Right atrium auricular region (tissue), 2 donors: Measurements from ENCODE around the gene SOHLH1. TPM values are rescaled to one million over a fixed set of nuclear protein-coding genes. Genes with fewer than 3 reads are reported as not detected.

ENCODE experiments used
- DNase-seq: peaks from one replicate; pipeline ENCODE4 v3.0.0-alpha.2; 2019; ENCODE audit warnings: low spot score
- H3K27ac ChIP-seq, 2 donors: fragments of 200-600 bp; sonication (generic); 1 replicate in 1 of 2; 2 replicates in 1 of 2; pipeline ENCODE4 v1.5.1; 2016 to 2019
- H3K27me3 ChIP-seq, 2 donors: fragments of 200-600 bp; sonication (generic); one replicate each; pipeline versions ENCODE4 v1.5.1 to v1.6.0; 2017 to 2019
- H3K36me3 ChIP-seq: fragments of 200-600 bp; sonication (generic); one replicate; pipeline ENCODE4 v1.5.1; 2016
- H3K4me1 ChIP-seq, 2 donors: fragments of 200-600 bp; sonication (generic); one replicate each; pipeline versions ENCODE4 v1.5.1 to v1.6.0; 2017 to 2019
- H3K4me3 ChIP-seq, 2 donors: fragments of 200-600 bp; sonication (generic); 1 replicate in 1 of 2; 2 replicates in 1 of 2; pipeline ENCODE4 v1.5.1; 2017 to 2019; ENCODE audit warnings: mild to moderate bottlenecking in 1 of 2, moderate library complexity in 1 of 2
- H3K9me3 ChIP-seq, 2 donors: fragments of 200-600 bp; sonication (generic); one replicate each; pipeline ENCODE4 v1.5.1; 2019
- total RNA-seq, 2 donors: library from RNA; depleted of rRNA; stranded (reverse); fragments of >200 nt; gene quantifications; one replicate each; pipeline ENCODE4 v1.1.0, GENCODE V29; 2016
- TF ChIP-seq, protein P1 (sequence below), 2 donors: fragments of 200-600 bp; sonication (generic); IDR thresholded peaks; one replicate each; pipeline ENCODE4 v1.5.1; 2019; ENCODE audit warnings: antibody characterized with exemption in 2 of 2

SOHLH1 gene, protein sequence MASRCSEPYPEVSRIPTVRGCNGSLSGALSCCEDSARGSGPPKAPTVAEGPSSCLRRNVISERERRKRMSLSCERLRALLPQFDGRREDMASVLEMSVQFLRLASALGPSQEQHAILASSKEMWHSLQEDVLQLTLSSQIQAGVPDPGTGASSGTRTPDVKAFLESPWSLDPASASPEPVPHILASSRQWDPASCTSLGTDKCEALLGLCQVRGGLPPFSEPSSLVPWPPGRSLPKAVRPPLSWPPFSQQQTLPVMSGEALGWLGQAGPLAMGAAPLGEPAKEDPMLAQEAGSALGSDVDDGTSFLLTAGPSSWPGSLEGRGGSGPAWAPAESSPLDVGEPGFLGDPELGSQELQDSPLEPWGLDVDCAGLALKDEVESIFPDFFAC
- not detected for total RNA-seq

DNA sequence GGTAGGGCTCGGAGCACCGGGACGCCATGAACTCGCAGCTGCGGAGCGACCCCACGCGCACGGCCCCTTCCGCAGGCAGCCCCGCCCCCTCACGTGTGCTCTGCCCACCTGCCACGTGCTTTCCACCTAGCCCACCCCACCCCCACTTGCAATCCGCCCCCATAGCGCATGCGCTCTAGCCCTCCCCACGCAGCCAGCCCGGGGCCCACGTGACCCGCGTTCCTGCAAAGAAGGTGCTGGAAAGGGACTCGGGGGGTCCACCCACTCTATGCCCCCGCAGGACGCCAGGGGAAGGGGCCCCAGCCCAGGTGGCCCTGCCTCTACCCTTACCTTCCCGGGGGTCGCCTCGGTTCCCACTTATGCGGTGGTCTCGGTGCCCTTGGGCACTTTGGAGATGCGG lies at the start of gene SOHLH1:
Gene SOHLH1, minus strand, starts transcription at position 42 of the 400 bp plus-strand sequence. Its CDS starts 14 bp downstream, at position 28.
- Histone ChIP-seq H3K36me3 (no peaks in the 10 kb centered on the region), H3K27ac (no peak within 1 kb of the TSS), H3K27me3 (no peaks in the 10 kb centered on the region), H3K4me3 (no peak within 1 kb of the TSS), H3K4me1 (peaks cover 0 to 15% of the 10 kb centered on the region in 2 donors), H3K9me3 (no peaks in the 10 kb centered on the region)
- DNase-seq = no peak
- TF ChIP-seq, protein P1, sequence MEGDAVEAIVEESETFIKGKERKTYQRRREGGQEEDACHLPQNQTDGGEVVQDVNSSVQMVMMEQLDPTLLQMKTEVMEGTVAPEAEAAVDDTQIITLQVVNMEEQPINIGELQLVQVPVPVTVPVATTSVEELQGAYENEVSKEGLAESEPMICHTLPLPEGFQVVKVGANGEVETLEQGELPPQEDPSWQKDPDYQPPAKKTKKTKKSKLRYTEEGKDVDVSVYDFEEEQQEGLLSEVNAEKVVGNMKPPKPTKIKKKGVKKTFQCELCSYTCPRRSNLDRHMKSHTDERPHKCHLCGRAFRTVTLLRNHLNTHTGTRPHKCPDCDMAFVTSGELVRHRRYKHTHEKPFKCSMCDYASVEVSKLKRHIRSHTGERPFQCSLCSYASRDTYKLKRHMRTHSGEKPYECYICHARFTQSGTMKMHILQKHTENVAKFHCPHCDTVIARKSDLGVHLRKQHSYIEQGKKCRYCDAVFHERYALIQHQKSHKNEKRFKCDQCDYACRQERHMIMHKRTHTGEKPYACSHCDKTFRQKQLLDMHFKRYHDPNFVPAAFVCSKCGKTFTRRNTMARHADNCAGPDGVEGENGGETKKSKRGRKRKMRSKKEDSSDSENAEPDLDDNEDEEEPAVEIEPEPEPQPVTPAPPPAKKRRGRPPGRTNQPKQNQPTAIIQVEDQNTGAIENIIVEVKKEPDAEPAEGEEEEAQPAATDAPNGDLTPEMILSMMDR (IDR thresholded peaks at IDR 0.05) = no peak

DNA sequence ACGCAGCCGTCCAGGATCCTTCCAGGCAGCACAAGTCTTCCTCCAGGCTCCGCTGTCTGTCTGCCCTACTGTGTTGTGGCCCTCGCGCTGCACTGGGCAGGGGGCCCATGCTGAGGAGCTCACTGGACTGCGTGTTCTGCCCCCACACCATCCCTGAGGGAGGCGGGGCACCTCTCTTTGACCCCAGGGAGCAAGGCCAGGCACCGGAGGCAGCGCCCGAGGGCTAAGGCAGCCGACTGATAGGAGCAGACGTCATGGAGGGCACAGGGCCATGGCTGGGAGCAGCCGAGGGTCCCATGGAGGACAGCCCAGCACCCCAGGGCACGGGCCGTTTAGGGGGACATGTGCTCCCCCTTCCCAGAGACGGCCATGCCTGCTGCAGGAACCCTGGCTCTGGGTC lies 49.4 kb upstream of the SOHLH1 start:
- no peaks in the 10 kb centered on the region for H3K9me3 ChIP-seq
- H3K27me3 ChIP-seq = no peaks in the 10 kb centered on the region
- TF ChIP-seq, protein P1 (IDR thresholded peaks at IDR 0.05) = no peak
- no peak overlapping the region for H3K27ac ChIP-seq
- peaks cover 0 to 9% of the 10 kb centered on the region in 2 donors for H3K4me1 ChIP-seq
- H3K36me3 ChIP-seq = no peaks in the 10 kb centered on the region
- no peak for DNase-seq
- no peak overlapping the region for H3K4me3 ChIP-seq

DNA sequence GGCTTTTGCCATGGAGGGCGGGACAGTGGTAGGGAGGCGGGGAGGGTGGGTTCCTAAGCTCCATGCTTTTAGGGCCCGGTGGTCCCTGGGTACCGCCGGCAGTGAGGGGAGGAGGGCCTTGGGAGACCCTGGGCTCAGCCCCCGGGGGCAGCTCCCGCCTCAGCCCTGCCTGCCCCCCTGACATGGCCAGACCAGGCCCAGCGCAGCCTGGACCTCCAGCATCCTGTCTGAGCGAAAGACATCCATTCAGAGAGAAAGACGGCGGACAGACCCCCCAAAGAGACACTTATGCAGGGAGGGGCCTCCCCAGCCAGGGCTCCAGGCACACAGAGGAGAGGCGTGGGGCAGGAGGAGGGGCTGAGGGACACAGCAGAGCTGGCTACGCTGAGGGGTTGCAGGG lies 48.0 kb upstream of the SOHLH1 start:
- Histone ChIP-seq H3K4me1 (peaks cover 0 to 9% of the 10 kb centered on the region in 2 donors), H3K27me3 (no peaks in the 10 kb centered on the region), H3K27ac (no peak overlapping the region), H3K4me3 (no peak overlapping the region), H3K9me3 (no peaks in the 10 kb centered on the region), H3K36me3 (no peaks in the 10 kb centered on the region)
- TF ChIP-seq, protein P1 (IDR thresholded peaks at IDR 0.05) = no peak
- no peak for DNase-seq

DNA sequence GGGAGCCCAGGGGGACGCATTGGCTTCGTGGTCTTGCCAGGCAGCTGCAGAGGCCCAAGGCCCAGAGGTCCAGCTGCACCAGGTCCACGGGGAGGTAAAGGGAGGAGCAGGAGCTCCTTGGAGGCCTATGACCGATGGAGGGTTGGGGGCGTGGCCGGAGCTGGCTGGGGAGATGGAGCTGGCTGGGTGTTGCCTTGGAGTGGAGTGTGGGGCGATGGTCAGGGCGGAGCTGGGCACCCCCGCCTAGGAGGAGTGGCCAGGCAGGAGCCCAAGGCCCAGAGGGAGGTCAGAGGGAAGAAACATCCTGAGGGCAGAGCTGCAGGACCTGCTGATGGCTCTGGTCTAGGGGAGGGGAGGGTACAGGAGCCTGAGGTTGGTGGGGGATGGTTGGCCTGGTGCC lies 47.3 kb upstream of the SOHLH1 start:
- TF ChIP-seq, protein P1 (IDR thresholded peaks at IDR 0.05) = no peak
- Histone ChIP-seq H3K9me3 (no peaks in the 10 kb centered on the region), H3K27me3 (no peaks in the 10 kb centered on the region), H3K4me1 (peaks cover 0 to 9% of the 10 kb centered on the region in 2 donors), H3K36me3 (no peaks in the 10 kb centered on the region), H3K4me3 (no peak overlapping the region), H3K27ac (no peak overlapping the region)
- no peak for DNase-seq

DNA sequence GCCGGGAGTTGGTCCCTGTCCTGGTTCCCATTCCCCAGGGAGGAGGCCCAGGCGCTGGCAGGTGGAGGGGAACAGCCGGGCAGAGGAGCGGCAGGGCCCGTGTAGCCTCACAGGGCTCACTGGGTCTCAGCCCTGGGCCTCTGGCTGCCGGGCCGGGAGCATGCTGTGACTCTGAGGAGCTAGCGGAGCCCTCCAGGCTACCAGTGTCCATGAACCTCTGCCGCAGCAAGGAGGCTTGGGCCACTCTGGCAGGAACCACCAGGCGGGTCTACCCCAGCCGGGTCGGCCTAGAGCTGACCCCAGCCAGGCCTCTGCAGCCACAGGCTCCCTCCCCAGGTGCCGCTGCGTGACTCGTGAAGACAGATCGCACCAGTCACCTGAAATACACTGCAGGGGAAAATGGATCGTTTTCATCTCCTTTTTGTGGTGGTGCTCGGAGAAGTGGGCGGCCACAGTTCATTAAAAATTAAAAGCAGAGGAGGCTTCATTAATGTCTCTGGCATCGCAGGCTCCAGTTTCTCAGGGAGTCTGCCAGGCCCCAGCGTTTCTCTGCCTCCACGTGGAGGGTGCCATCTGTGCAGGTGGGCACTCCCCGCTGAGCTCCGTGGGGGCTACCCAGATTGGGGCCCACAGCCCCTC lies 46.5 kb upstream of the SOHLH1 start:
- H3K27me3 ChIP-seq = no peaks in the 10 kb centered on the region
- no peak for DNase-seq
- peaks cover 0 to 9% of the 10 kb centered on the region in 2 donors for H3K4me1 ChIP-seq
- TF ChIP-seq, protein P1 (IDR thresholded peaks at IDR 0.05) = no peak
- H3K27ac ChIP-seq = no peak overlapping the region
- H3K9me3 ChIP-seq = no peaks in the 10 kb centered on the region
- H3K36me3 ChIP-seq = no peaks in the 10 kb centered on the region
- no peak overlapping the region for H3K4me3 ChIP-seq
